HepG2 (cell line): ENCODE results near the gene MT4. TPM values are rescaled to one million over a fixed set of nuclear protein-coding genes. Genes with fewer than 3 reads are reported as not detected.

Experiments used
- ARHGAP35 ChIP-seq: sonication (generic); formaldehyde crosslinking; IDR thresholded peaks from 2 replicates; pipeline ENCODE4 v1.9.0; 2022; ENCODE audit warnings: mild to moderate bottlenecking, inconsistent platforms, moderate library complexity, missing genetic modification reagents, borderline replicate concordance
- ASH2L ChIP-seq: fragments of 300-600, 200-600 bp; sonication (generic); IDR thresholded peaks from 2 replicates; pipeline ENCODE4 v1.7.0; 2017; ENCODE audit warnings: low read depth, mild to moderate bottlenecking, moderate library complexity, mixed read lengths, low read length; ENCODE audit not compliant: insufficient read length
- GTF2F1 ChIP-seq: fragments of 150-350 bp; IDR thresholded peaks from 2 replicates; pipeline ENCODE4 v1.6.1; 2014; ENCODE audit warnings: low read length
- HDAC1 ChIP-seq: sonication (generic); formaldehyde crosslinking; IDR thresholded peaks from 2 replicates; pipeline ENCODE4 v1.5.1; 2020; ENCODE audit warnings: mild to moderate bottlenecking, missing genetic modification reagents
- KDM2A ChIP-seq: sonication (generic); formaldehyde crosslinking; IDR thresholded peaks from 2 replicates; pipeline ENCODE4 v1.4.0; 2020; ENCODE audit warnings: low read depth, missing genetic modification reagents, borderline replicate concordance
- KDM5B ChIP-seq: sonication (generic); formaldehyde crosslinking; IDR thresholded peaks from 2 replicates; pipeline ENCODE4 v1.4.0; 2020; ENCODE audit warnings: missing genetic modification reagents, mild to moderate bottlenecking, borderline replicate concordance
- KLF16 ChIP-seq, 2 experiments: sonication (generic) in 1 of 2; formaldehyde crosslinking in 1 of 2; IDR thresholded peaks; 2 replicates each; pipeline versions ENCODE4 v1.6.1 to v1.8.0; 2016 to 2023; ENCODE audit warnings: missing genetic modification reagents in 2 of 2, missing compliant biosample characterization in 1 of 2
- MXD4 ChIP-seq: IDR thresholded peaks from 2 replicates; pipeline ENCODE4 v1.6.1; 2016; ENCODE audit warnings: mild to moderate bottlenecking, missing biosample characterization, missing genetic modification reagents
- NAIF1 ChIP-seq: sonication (generic); formaldehyde crosslinking; IDR thresholded peaks from 2 replicates; pipeline ENCODE4 v1.5.0; 2020; ENCODE audit warnings: mild to moderate bottlenecking, missing genetic modification reagents, borderline replicate concordance
- SAFB2 ChIP-seq: sonication (generic); formaldehyde crosslinking; IDR thresholded peaks from 2 replicates; pipeline ENCODE4 v1.5.1; 2020; ENCODE audit warnings: missing genetic modification reagents, low read depth, mild to moderate bottlenecking, borderline replicate concordance
- SALL1 ChIP-seq: sonication (generic); formaldehyde crosslinking; IDR thresholded peaks from 2 replicates; pipeline ENCODE4 v1.8.0; 2022; ENCODE audit warnings: mild to moderate bottlenecking, missing genetic modification reagents
- SP5 ChIP-seq: IDR thresholded peaks from 2 replicates; pipeline ENCODE4 v1.6.1; 2016; ENCODE audit warnings: low read depth, borderline replicate concordance
- SSRP1 ChIP-seq: IDR thresholded peaks from 2 replicates; pipeline ENCODE4 v1.6.1; 2016; ENCODE audit warnings: control low read depth
- TEAD3 ChIP-seq: optimal IDR thresholded peaks from 2 replicates; pipeline ENCODE3; 2016; ENCODE audit warnings: borderline replicate concordance
- XRCC5 ChIP-seq: fragments of 200-400 bp; formaldehyde crosslinking; optimal IDR thresholded peaks from 2 replicates; pipeline ENCODE3; 2017; ENCODE audit warnings: mild to moderate bottlenecking, low read length
- ZFY ChIP-seq: sonication (generic); formaldehyde crosslinking; IDR thresholded peaks from 2 replicates; pipeline ENCODE4 v1.4.0; 2020; ENCODE audit warnings: missing genetic modification reagents
- ZNF343 ChIP-seq: sonication (generic); formaldehyde crosslinking; IDR thresholded peaks from 2 replicates; pipeline ENCODE4 v1.4.0; 2020; ENCODE audit warnings: mild to moderate bottlenecking, missing genetic modification reagents
- ZNF567 ChIP-seq: sonication (generic); formaldehyde crosslinking; IDR thresholded peaks from 2 replicates; pipeline ENCODE4 v1.8.1; 2023; ENCODE audit warnings: mild to moderate bottlenecking, missing genetic modification reagents, borderline replicate concordance
- ZNF792 ChIP-seq: IDR thresholded peaks from 2 replicates; pipeline ENCODE4 v1.6.1; 2016
- polyA plus RNA-seq, 8 experiments: library from polyadenylated mRNA; depleted of rRNA in 3 of 8; stranded (reverse) in 7 of 8; unstranded in 1 of 8; fragments of >200 nt; fragmentation: Illumina TruSeq in 4 of 8; extraction: Trizol in 4 of 8; gene quantifications; 2 replicates each; pipeline versions ENCODE4 v1.2.1 to v1.2.3, GENCODE V29; 2011 to 2016; ENCODE audit warnings: low read depth in 4 of 8, missing spikeins in 1 of 8, mixed read lengths in 1 of 8; ENCODE audit not compliant: insufficient read depth in 1 of 8
- total RNA-seq, 5 experiments: library from RNA; depleted of rRNA; stranded (reverse); fragments of >200 nt; fragmentation: Illumina TruSeq; extraction: Trizol; gene quantifications; 2 replicates each; pipeline ENCODE4 v1.2.3, GENCODE V29; 2016; ENCODE audit warnings: low read depth in 1 of 5
- TF ChIP-seq, protein P1 (sequence below): sonication (generic); formaldehyde crosslinking; IDR thresholded peaks from 2 replicates; pipeline ENCODE4 v1.4.0; 2020; ENCODE audit warnings: missing genetic modification reagents, low read depth, mild to moderate bottlenecking, borderline replicate concordance
- TF ChIP-seq, protein P2 (sequence below): sonication (generic); formaldehyde crosslinking; IDR thresholded peaks from 2 replicates; pipeline ENCODE4 v1.4.0; 2020; ENCODE audit warnings: missing genetic modification reagents; ENCODE audit errors: not compliant biosample characterization
- TF ChIP-seq, protein P3 (sequence below): IDR thresholded peaks from 2 replicates; pipeline ENCODE4 v1.6.1; 2016; ENCODE audit warnings: low read depth
- TF ChIP-seq, protein P4 (sequence below): sonication (generic); formaldehyde crosslinking; IDR thresholded peaks from 2 replicates; pipeline ENCODE4 v1.5.1; 2020; ENCODE audit warnings: missing genetic modification reagents, mild to moderate bottlenecking, borderline replicate concordance
- TF ChIP-seq, protein P5 (sequence below): sonication (generic); formaldehyde crosslinking; IDR thresholded peaks from 2 replicates; pipeline ENCODE4 v1.5.1; 2020; ENCODE audit warnings: mild to moderate bottlenecking, missing genetic modification reagents, borderline replicate concordance

MT4 gene
- total and polyA plus RNA-seq, 2 of the 13 experiments (the other 11 are each of a cell fraction or from before 2014, with no cell fraction given) = not detected

DNA sequence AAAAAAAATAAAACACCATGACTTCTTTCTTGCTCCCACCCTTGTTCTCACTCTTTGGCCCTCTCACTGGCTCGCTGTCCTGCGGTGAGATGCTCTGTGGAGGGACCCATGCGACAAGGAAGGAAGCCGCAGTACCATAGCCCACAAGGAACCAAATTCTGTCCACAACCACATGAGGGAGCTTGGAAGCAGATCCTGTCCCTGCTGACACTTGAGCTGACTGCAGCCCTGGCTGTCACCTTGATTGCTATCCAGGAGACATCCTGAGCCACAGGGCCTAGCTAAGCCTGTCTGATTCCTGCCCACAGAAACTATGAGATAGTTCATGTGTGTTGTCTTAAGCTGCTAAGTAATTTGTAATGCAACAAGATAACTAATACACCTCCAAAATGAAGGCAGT is 38.7 kb downstream of the MT4 start (continued):
- 0 out of 2 replicates have a peak, but pooled peaks have one; percentile 49 for TF ChIP-seq MXD4 (CRISPR knock-in tag)
- TF ChIP-seq KDM2A (CRISPR knock-in tag) = peak; percentile 58; the same call in 1 of the 2 replicates
- TF ChIP-seq SP5 = peak; percentile 44; the same call in 1 of the 2 replicates
- TF ChIP-seq SSRP1 = 0 out of 2 replicates have a peak, but pooled peaks have one; percentile 31
- TF ChIP-seq SAFB2 (CRISPR knock-in tag) = peak; percentile 31; the same call in 1 of the 2 replicates
- TF ChIP-seq, protein P1, sequence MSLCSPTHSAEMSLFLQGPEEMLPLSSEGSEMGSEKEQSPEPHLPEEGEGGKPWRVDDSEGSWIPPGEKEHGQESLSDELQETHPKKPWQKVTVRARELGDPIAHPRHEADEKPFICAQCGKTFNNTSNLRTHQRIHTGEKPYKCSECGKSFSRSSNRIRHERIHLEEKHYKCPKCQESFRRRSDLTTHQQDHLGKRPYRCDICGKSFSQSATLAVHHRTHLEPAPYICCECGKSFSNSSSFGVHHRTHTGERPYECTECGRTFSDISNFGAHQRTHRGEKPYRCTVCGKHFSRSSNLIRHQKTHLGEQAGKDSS = 0 out of 2 replicates have a peak, but pooled peaks have one; percentile 23
- TF ChIP-seq, protein P2, sequence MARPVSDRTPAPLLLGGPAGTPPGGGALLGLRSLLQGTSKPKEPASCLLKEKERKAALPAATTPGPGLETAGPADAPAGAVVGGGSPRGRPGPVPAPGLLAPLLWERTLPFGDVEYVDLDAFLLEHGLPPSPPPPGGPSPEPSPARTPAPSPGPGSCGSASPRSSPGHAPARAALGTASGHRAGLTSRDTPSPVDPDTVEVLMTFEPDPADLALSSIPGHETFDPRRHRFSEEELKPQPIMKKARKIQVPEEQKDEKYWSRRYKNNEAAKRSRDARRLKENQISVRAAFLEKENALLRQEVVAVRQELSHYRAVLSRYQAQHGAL (CRISPR knock-in tag) = no peak
- peak; percentile 59; the same call in 1 of the 2 replicates for TF ChIP-seq ZNF792 (CRISPR knock-in tag)
- TF ChIP-seq, protein P3, sequence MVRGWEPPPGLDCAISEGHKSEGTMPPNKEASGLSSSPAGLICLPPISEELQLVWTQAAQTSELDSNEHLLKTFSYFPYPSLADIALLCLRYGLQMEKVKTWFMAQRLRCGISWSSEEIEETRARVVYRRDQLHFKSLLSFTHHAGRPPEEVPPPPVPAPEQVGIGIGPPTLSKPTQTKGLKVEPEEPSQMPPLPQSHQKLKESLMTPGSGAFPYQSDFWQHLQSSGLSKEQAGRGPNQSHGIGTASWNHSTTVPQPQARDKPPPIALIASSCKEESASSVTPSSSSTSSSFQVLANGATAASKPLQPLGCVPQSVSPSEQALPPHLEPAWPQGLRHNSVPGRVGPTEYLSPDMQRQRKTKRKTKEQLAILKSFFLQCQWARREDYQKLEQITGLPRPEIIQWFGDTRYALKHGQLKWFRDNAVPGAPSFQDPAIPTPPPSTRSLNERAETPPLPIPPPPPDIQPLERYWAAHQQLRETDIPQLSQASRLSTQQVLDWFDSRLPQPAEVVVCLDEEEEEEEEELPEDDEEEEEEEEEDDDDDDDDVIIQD = peak; percentile 34; the same call in 1 of the 2 replicates
- TF ChIP-seq ZFY (CRISPR knock-in tag) = 0 out of 2 replicates have a peak, but pooled peaks have one; percentile 39
- TF ChIP-seq ZNF567 (CRISPR knock-in tag) = 0 out of 2 replicates have a peak, but pooled peaks have one; percentile 83
- TF ChIP-seq, protein P4, sequence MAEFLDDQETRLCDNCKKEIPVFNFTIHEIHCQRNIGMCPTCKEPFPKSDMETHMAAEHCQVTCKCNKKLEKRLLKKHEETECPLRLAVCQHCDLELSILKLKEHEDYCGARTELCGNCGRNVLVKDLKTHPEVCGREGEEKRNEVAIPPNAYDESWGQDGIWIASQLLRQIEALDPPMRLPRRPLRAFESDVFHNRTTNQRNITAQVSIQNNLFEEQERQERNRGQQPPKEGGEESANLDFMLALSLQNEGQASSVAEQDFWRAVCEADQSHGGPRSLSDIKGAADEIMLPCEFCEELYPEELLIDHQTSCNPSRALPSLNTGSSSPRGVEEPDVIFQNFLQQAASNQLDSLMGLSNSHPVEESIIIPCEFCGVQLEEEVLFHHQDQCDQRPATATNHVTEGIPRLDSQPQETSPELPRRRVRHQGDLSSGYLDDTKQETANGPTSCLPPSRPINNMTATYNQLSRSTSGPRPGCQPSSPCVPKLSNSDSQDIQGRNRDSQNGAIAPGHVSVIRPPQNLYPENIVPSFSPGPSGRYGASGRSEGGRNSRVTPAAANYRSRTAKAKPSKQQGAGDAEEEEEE (CRISPR knock-in tag) = 0 out of 2 replicates have a peak, but pooled peaks have one; percentile 46
- TF ChIP-seq, protein P5, sequence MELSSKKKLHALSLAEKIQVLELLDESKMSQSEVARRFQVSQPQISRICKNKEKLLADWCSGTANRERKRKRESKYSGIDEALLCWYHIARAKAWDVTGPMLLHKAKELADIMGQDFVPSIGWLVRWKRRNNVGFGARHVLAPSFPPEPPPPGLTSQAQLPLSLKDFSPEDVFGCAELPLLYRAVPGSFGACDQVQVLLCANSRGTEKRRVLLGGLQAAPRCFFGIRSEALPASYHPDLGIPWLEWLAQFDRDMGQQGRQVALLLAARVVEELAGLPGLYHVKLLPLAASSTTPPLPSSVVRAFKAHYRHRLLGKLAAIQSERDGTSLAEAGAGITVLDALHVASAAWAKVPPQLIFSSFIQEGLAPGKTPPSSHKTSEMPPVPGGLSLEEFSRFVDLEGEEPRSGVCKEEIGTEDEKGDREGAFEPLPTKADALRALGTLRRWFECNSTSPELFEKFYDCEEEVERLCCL (CRISPR knock-in tag) = no peak
- TF ChIP-seq KLF16 (CRISPR knock-in tag; IDR thresholded peaks at IDR 0.05) = peak in 1 of 2 experiments; percentile 79; a peak in 2 of 4 replicates
- TF ChIP-seq SALL1 (CRISPR knock-in tag) = peak; percentile 73; the same call in 1 of the 2 replicates
- no peak for TF ChIP-seq ARHGAP35 (CRISPR knock-in tag)
- TF ChIP-seq HDAC1 (CRISPR knock-in tag) = no peak
- TF ChIP-seq ZNF343 (CRISPR knock-in tag) = no peak
- TF ChIP-seq ASH2L = no peak
- TF ChIP-seq NAIF1 = no peak
- TF ChIP-seq TEAD3 (CRISPR knock-in tag) = peak; percentile 66
- TF ChIP-seq GTF2F1 = no peak
- peak; percentile 81 for TF ChIP-seq KDM5B (CRISPR knock-in tag)
- TF ChIP-seq XRCC5 = peak; percentile 66
